WTC11 (cell line): ENCODE data around the gene RAI14. TPM values are rescaled to one million over a fixed set of nuclear protein-coding genes. Genes with fewer than 3 reads are reported as not detected.

Experiments
- ATAC-seq: fragments of 200-7000 bp; cut with Tn5 transposase; 2 replicates; pipeline ENCODE4 v1.10.0; 2021; ENCODE audit warnings: mild to moderate bottlenecking, moderate library complexity
- CTCF ChIA-PET: fragments of 300-600 bp; sonication (Branson Sonifier 250); formaldehyde crosslinking; loops from one replicate; lab custom pipeline; 2021; ENCODE audit warnings: antibody characterized with exemption; lab: Charles Lee
- POLR2A ChIA-PET: fragments of 350-600 bp; sonication (Branson Sonifier 250); formaldehyde crosslinking; loops from one replicate; lab custom pipeline; 2021; ENCODE audit warnings: antibody characterized with exemption; lab: Charles Lee
- DNase-seq: peaks from one replicate; pipeline ENCODE4 v3.0.0; 2021; ENCODE audit warnings: low spot score
- H3K27ac Mint-ChIP-seq: 2 replicates; pipeline ENCODE4 v1.8.0; 2021; ENCODE audit warnings: mixed read lengths
- H3K27me3 Mint-ChIP-seq: 2 replicates; pipeline ENCODE4 v1.8.0; 2021; ENCODE audit warnings: low read depth, mild to moderate bottlenecking, moderate library complexity, mixed read lengths
- H3K36me3 Mint-ChIP-seq: 2 replicates; pipeline ENCODE4 v1.8.0; 2021; ENCODE audit warnings: mixed read lengths
- H3K4me1 Mint-ChIP-seq: 2 replicates; pipeline ENCODE4 v1.8.0; 2022; ENCODE audit warnings: mixed read lengths
- H3K4me3 Mint-ChIP-seq: 2 replicates; pipeline ENCODE4 v1.8.0; 2021; ENCODE audit warnings: mild to moderate bottlenecking, moderate library complexity, mixed read lengths
- H3K9me3 Mint-ChIP-seq: 2 replicates; pipeline ENCODE4 v1.8.0; 2021; ENCODE audit warnings: mixed read lengths
- CREB1 ChIP-seq: sonication (generic); formaldehyde crosslinking; IDR thresholded peaks from 2 replicates; pipeline ENCODE4 v1.8.0; 2023; ENCODE audit warnings: mild to moderate bottlenecking, missing genetic modification reagents
- ELF4 ChIP-seq: sonication (generic); formaldehyde crosslinking; IDR thresholded peaks from 2 replicates; pipeline ENCODE4 v1.8.1; 2022; ENCODE audit warnings: low read depth, mild to moderate bottlenecking, moderate library complexity, missing genetic modification reagents
- EMX1 ChIP-seq: fragments of 250-450 bp; sonication (Bioruptor Pico); IDR thresholded peaks from 2 replicates; pipeline ENCODE4 v1.8.0; 2021; ENCODE audit warnings: mild to moderate bottlenecking
- ESRRA ChIP-seq: sonication (generic); formaldehyde crosslinking; IDR thresholded peaks from 2 replicates; pipeline ENCODE4 v1.8.1; 2022; ENCODE audit warnings: mild to moderate bottlenecking, missing genetic modification reagents, borderline replicate concordance
- ETV6 ChIP-seq: sonication (generic); formaldehyde crosslinking; IDR thresholded peaks from 2 replicates; pipeline ENCODE4 v1.8.1; 2022; ENCODE audit warnings: mild to moderate bottlenecking, missing genetic modification reagents
- FOXP1 ChIP-seq: sonication (generic); formaldehyde crosslinking; IDR thresholded peaks from 2 replicates; pipeline ENCODE4 v1.8.0; 2022; ENCODE audit warnings: missing genetic modification reagents, mild to moderate bottlenecking, moderate library complexity, borderline replicate concordance
- GRHL2 ChIP-seq: fragments of 250-450 bp; sonication (Bioruptor Pico); IDR thresholded peaks from 2 replicates; pipeline ENCODE4 v1.8.0; 2022; ENCODE audit warnings: mild to moderate bottlenecking, moderate library complexity; ENCODE audit not compliant: insufficient replicate concordance, severe bottlenecking
- GTF2I ChIP-seq: fragments of 250-450 bp; sonication (Bioruptor Pico); conservative IDR thresholded peaks from 2 replicates; pipeline ENCODE4 v1.4.0; 2021; ENCODE audit warnings: mild to moderate bottlenecking
- HMGA2 ChIP-seq: fragments of 250-450 bp; sonication (Bioruptor Pico); IDR thresholded peaks from 2 replicates; pipeline ENCODE4 v1.4.0; 2021; ENCODE audit warnings: mild to moderate bottlenecking, moderate library complexity
- IRF2 ChIP-seq: sonication (generic); formaldehyde crosslinking; IDR thresholded peaks from 2 replicates; pipeline ENCODE4 v1.8.0; 2022; ENCODE audit warnings: low read depth, missing genetic modification reagents, borderline replicate concordance
- JAZF1 ChIP-seq: fragments of 250-450 bp; sonication (Bioruptor Pico); IDR thresholded peaks from 2 replicates; pipeline ENCODE4 v1.9.0; 2021; ENCODE audit warnings: moderate library complexity, mild to moderate bottlenecking, inconsistent platforms
- KAT7 ChIP-seq: sonication (generic); formaldehyde crosslinking; IDR thresholded peaks from 2 replicates; pipeline ENCODE4 v1.8.1; 2023; ENCODE audit warnings: missing genetic modification reagents, mild to moderate bottlenecking, borderline replicate concordance
- NFATC4 ChIP-seq: fragments of 250-450 bp; sonication (Bioruptor Pico); IDR thresholded peaks from 2 replicates; pipeline ENCODE4 v1.9.0; 2021; ENCODE audit warnings: mild to moderate bottlenecking
- SOX15 ChIP-seq: fragments of 250-450 bp; sonication (Bioruptor Pico); IDR thresholded peaks from 2 replicates; pipeline ENCODE4 v1.9.0; 2021; ENCODE audit warnings: mild to moderate bottlenecking
- TP53 ChIP-seq: sonication (generic); formaldehyde crosslinking; IDR thresholded peaks from 2 replicates; pipeline ENCODE4 v1.8.1; 2023; ENCODE audit warnings: mild to moderate bottlenecking, missing genetic modification reagents
- total RNA-seq: library from RNA; stranded (reverse); gene quantifications from 3 replicates; pipeline ENCODE4 v1.2.3, GENCODE V29; 2021
- TF ChIP-seq, protein P1 (sequence below): sonication (generic); formaldehyde crosslinking; IDR thresholded peaks from 2 replicates; pipeline ENCODE4 v1.8.1; 2023; ENCODE audit warnings: mild to moderate bottlenecking, missing genetic modification reagents
- TF ChIP-seq, protein P2 (sequence below): sonication (generic); formaldehyde crosslinking; IDR thresholded peaks from 2 replicates; pipeline ENCODE4 v1.8.1; 2023; ENCODE audit warnings: mild to moderate bottlenecking, missing genetic modification reagents, moderate library complexity
- TF ChIP-seq, protein P3 (sequence below): sonication (generic); formaldehyde crosslinking; IDR thresholded peaks from 2 replicates; pipeline ENCODE4 v1.8.1; 2023; ENCODE audit warnings: mild to moderate bottlenecking, moderate library complexity, missing genetic modification reagents
- TF ChIP-seq, protein P4 (sequence below): sonication (generic); formaldehyde crosslinking; IDR thresholded peaks from 2 replicates; pipeline ENCODE4 v1.8.0; 2022; ENCODE audit warnings: missing genetic modification reagents
- TF ChIP-seq, protein P5 (sequence below): sonication (generic); formaldehyde crosslinking; IDR thresholded peaks from 2 replicates; pipeline ENCODE4 v1.8.1; 2022; ENCODE audit warnings: missing genetic modification reagents, borderline replicate concordance

RAI14 gene
- total RNA-seq, 1 experiment from 2014 or later = 185 TPM

DNA sequence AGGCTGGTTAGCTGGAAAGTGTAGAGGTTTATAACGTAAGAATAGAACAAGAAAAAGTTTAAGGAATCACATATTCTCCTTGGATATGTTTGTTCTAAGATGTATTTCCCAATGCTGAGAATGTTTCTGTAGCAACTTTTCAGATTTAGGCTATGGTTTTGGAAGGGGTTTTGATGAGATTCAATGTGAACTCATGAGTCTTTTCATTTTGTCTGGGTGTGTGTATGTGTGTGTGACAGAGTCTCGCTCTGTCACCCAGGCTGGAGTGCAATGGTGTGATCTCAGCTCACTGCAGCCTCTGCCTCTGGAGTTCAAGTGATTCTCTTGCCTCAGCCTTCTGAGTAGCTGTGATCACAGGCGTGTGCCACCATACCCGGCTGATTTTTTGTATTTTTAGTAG, 38.6 kb downstream of the RAI14 start:
- TF ChIP-seq ELF4 (CRISPR knock-in tag) (no peak), GTF2I (CRISPR knock-in tag) (no peak)
- TF ChIP-seq, all 79 proteins: peak for 0
- Mint-ChIP-seq H3K27ac (peak overlapping the region; percentile 65), H3K36me3 (peaks cover 23% of the 10 kb centered on the region), H3K4me3 (no peak overlapping the region), H3K4me1 (peaks cover 71% of the 10 kb centered on the region), H3K9me3 (no peaks in the 10 kb centered on the region), H3K27me3 (no peaks in the 10 kb centered on the region)
- DNase-seq (no peak), ATAC-seq (no peak)
- CTCF ChIA-PET = no interaction called here
- POLR2A ChIA-PET = interaction anchor here (1.5 kb wide), 1 partner anchor 9 kb away, joined by 3 read pairs; no protein-coding TSS in a partner anchor

DNA sequence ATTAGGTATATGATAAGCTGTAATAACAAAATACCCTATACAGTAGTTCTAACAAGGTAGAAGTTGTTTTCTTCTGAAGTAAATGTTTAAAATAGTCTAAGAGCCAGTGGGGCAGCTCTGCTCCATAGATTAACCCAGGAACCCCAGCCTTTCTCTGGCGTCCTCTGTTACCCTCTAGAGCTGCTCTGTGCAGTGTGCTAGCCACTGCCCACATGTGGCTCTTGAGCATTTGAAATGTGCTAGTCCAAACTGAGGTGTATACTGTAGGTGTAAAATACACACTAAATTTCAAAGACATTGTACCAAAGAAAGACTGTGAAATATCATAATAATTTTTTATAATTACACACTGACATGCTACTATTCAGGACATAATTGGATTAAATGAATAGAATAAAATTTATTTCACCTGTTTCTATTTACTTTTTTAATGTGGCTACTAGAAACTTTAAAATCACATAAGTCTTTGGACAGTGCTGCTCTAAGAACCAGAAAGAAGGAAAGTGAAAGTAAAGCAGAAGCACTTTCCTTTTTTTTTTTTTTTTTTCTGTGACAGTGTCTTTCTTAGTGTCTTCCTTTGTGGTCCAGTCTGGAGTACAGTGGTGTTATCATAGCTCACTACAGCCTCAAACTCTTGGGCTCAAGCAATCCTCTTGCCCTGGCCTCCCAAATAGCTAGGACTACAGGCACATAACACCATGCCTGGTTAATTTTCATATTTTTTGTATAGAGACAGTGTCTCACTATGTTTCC, 39.3 kb downstream of the RAI14 start:
- no peaks in the 10 kb centered on the region for H3K27me3 Mint-ChIP-seq
- TF ChIP-seq KAT7 = no peak
- TF ChIP-seq SOX15 (CRISPR knock-in tag) = no peak
- TF ChIP-seq EMX1 (CRISPR knock-in tag) = no peak
- TF ChIP-seq NFATC4 (CRISPR knock-in tag) = no peak
- no peak for TF ChIP-seq IRF2 (CRISPR knock-in tag)
- TF ChIP-seq ESRRA = no peak
- TF ChIP-seq, protein P1, sequence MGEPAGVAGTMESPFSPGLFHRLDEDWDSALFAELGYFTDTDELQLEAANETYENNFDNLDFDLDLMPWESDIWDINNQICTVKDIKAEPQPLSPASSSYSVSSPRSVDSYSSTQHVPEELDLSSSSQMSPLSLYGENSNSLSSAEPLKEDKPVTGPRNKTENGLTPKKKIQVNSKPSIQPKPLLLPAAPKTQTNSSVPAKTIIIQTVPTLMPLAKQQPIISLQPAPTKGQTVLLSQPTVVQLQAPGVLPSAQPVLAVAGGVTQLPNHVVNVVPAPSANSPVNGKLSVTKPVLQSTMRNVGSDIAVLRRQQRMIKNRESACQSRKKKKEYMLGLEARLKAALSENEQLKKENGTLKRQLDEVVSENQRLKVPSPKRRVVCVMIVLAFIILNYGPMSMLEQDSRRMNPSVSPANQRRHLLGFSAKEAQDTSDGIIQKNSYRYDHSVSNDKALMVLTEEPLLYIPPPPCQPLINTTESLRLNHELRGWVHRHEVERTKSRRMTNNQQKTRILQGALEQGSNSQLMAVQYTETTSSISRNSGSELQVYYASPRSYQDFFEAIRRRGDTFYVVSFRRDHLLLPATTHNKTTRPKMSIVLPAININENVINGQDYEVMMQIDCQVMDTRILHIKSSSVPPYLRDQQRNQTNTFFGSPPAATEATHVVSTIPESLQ (CRISPR knock-in tag) = no peak
- no peak for TF ChIP-seq ETV6 (CRISPR knock-in tag)
- no peak for TF ChIP-seq CREB1 (CRISPR knock-in tag)
- TF ChIP-seq, protein P2, sequence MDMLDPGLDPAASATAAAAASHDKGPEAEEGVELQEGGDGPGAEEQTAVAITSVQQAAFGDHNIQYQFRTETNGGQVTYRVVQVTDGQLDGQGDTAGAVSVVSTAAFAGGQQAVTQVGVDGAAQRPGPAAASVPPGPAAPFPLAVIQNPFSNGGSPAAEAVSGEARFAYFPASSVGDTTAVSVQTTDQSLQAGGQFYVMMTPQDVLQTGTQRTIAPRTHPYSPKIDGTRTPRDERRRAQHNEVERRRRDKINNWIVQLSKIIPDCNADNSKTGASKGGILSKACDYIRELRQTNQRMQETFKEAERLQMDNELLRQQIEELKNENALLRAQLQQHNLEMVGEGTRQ (CRISPR knock-in tag) = no peak
- TF ChIP-seq FOXP1 (CRISPR knock-in tag) = no peak
- no peak for TF ChIP-seq GRHL2 (CRISPR knock-in tag)
- TF ChIP-seq, protein P3, sequence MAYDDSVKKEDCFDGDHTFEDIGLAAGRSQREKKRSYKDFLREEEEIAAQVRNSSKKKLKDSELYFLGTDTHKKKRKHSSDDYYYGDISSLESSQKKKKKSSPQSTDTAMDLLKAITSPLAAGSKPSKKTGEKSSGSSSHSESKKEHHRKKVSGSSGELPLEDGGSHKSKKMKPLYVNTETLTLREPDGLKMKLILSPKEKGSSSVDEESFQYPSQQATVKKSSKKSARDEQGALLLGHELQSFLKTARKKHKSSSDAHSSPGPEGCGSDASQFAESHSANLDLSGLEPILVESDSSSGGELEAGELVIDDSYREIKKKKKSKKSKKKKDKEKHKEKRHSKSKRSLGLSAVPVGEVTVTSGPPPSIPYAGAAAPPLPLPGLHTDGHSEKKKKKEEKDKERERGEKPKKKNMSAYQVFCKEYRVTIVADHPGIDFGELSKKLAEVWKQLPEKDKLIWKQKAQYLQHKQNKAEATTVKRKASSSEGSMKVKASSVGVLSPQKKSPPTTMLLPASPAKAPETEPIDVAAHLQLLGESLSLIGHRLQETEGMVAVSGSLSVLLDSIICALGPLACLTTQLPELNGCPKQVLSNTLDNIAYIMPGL (CRISPR knock-in tag) = no peak
- TF ChIP-seq, protein P4, sequence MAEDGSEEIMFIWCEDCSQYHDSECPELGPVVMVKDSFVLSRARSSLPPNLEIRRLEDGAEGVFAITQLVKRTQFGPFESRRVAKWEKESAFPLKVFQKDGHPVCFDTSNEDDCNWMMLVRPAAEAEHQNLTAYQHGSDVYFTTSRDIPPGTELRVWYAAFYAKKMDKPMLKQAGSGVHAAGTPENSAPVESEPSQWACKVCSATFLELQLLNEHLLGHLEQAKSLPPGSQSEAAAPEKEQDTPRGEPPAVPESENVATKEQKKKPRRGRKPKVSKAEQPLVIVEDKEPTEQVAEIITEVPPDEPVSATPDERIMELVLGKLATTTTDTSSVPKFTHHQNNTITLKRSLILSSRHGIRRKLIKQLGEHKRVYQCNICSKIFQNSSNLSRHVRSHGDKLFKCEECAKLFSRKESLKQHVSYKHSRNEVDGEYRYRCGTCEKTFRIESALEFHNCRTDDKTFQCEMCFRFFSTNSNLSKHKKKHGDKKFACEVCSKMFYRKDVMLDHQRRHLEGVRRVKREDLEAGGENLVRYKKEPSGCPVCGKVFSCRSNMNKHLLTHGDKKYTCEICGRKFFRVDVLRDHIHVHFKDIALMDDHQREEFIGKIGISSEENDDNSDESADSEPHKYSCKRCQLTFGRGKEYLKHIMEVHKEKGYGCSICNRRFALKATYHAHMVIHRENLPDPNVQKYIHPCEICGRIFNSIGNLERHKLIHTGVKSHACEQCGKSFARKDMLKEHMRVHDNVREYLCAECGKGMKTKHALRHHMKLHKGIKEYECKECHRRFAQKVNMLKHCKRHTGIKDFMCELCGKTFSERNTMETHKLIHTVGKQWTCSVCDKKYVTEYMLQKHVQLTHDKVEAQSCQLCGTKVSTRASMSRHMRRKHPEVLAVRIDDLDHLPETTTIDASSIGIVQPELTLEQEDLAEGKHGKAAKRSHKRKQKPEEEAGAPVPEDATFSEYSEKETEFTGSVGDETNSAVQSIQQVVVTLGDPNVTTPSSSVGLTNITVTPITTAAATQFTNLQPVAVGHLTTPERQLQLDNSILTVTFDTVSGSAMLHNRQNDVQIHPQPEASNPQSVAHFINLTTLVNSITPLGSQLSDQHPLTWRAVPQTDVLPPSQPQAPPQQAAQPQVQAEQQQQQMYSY = no peak
- no peak for TF ChIP-seq JAZF1 (CRISPR knock-in tag)
- TF ChIP-seq HMGA2 (CRISPR knock-in tag) = no peak
- TF ChIP-seq, protein P5, sequence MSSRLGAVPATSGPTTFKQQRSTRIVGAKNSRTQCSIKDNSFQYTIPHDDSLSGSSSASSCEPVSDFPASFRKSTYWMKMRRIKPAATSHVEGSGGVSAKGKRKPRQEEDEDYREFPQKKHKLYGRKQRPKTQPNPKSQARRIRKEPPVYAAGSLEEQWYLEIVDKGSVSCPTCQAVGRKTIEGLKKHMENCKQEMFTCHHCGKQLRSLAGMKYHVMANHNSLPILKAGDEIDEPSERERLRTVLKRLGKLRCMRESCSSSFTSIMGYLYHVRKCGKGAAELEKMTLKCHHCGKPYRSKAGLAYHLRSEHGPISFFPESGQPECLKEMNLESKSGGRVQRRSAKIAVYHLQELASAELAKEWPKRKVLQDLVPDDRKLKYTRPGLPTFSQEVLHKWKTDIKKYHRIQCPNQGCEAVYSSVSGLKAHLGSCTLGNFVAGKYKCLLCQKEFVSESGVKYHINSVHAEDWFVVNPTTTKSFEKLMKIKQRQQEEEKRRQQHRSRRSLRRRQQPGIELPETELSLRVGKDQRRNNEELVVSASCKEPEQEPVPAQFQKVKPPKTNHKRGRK (CRISPR knock-in tag) = no peak
- TF ChIP-seq TP53 (CRISPR knock-in tag) = no peak
- no peak for DNase-seq
- H3K4me1 Mint-ChIP-seq = peaks cover 71% of the 10 kb centered on the region
- peak overlapping the region; percentile 65; the same call in 1 of the 2 replicates for H3K27ac Mint-ChIP-seq
- CTCF ChIA-PET = no interaction called here
- H3K4me3 Mint-ChIP-seq = no peak overlapping the region
- no peaks in the 10 kb centered on the region for H3K9me3 Mint-ChIP-seq
- no peak for ATAC-seq
- H3K36me3 Mint-ChIP-seq = peaks cover 15% of the 10 kb centered on the region
- POLR2A ChIA-PET = no interaction called here
